Peyer's patch (tissue), 4 donors: ENCODE results near the gene USP17L11.
"Not testable (repeated sequence)": the region's sequence is repeated elsewhere in the genome, so short reads cannot be mapped to it uniquely, and the experiment has no call there.

ENCODE experiments used
- CTCF ChIP-seq, 6 experiments: fragments of 450-650 bp in 4 of 6; fragments of 200-600 bp in 2 of 6; sonication (generic) in 1 of 6; IDR thresholded peaks; one replicate each; pipeline ENCODE4 v1.5.1; 2017 to 2019; ENCODE audit warnings: antibody characterized with exemption in 6 of 6, mild to moderate bottlenecking in 3 of 6, moderate library complexity in 1 of 6
- POLR2A ChIP-seq, 2 donors: fragments of 450-650 bp; IDR thresholded peaks; one replicate each; pipeline ENCODE4 v1.5.1; 2017; ENCODE audit warnings: antibody characterized with exemption in 2 of 2, mild to moderate bottlenecking in 2 of 2, moderate library complexity in 2 of 2

GRCh38 chr4:9215105-9215504 is at the start of gene USP17L11:
- TF ChIP-seq CTCF, POLR2A (IDR thresholded peaks at IDR 0.05): not testable (repeated sequence)
